Esophagus muscularis mucosa (tissue), 4 donors: ENCODE results near the gene ERO1B. TPM values are rescaled to one million over a fixed set of nuclear protein-coding genes. Genes with fewer than 3 reads are reported as not detected.

Source experiments
- DNase-seq: peaks from one replicate; pipeline ENCODE4 v3.0.0-alpha.2; 2017; ENCODE audit errors: extremely low spot score
- H3K27ac ChIP-seq, 4 donors: fragments of 200-600 bp; sonication (generic); replicated peaks in 1 of 4; 1 replicate in 3 of 4; 2 replicates in 1 of 4; pipeline ENCODE4 v1.5.1; 2016 to 2019; ENCODE audit warnings: mild to moderate bottlenecking in 1 of 4
- H3K27me3 ChIP-seq, 4 donors: fragments of 200-600 bp; sonication (generic); one replicate each; pipeline versions ENCODE4 v1.5.1 to v1.6.0; 2016 to 2019
- H3K36me3 ChIP-seq, 4 donors: fragments of 200-600 bp; sonication (generic); one replicate each; pipeline ENCODE4 v1.5.1; 2016 to 2019
- H3K4me1 ChIP-seq, 4 donors: fragments of 200-600 bp; sonication (generic); one replicate each; pipeline ENCODE4 v1.5.1; 2016 to 2019
- H3K4me3 ChIP-seq, 4 donors: fragments of 200-600 bp; sonication (generic); 1 replicate in 2 of 4; 2 replicates in 2 of 4; pipeline ENCODE4 v1.5.1; 2016 to 2019; ENCODE audit warnings: mild to moderate bottlenecking in 4 of 4, moderate library complexity in 1 of 4
- H3K9me3 ChIP-seq, 4 donors: fragments of 200-600 bp; sonication (generic); 1 replicate in 3 of 4; 2 replicates in 1 of 4; pipeline ENCODE4 v1.5.1; 2016 to 2019
- CTCF ChIP-seq, 3 experiments: fragments of 200-600 bp in 2 of 3; fragments of 450-650 bp in 1 of 3; sonication (generic) in 2 of 3; IDR thresholded peaks; one replicate each; pipeline ENCODE4 v1.5.1; 2017 to 2019; ENCODE audit warnings: antibody characterized with exemption in 3 of 3, mild to moderate bottlenecking in 2 of 3, moderate library complexity in 1 of 3
- EP300 ChIP-seq: sonication (generic); formaldehyde crosslinking; IDR thresholded peaks from one replicate; pipeline ENCODE4 v1.6.1; 2017; ENCODE audit warnings: antibody characterized with exemption
- POLR2A ChIP-seq: fragments of 450-650 bp; IDR thresholded peaks from one replicate; pipeline ENCODE4 v1.6.1; 2017; ENCODE audit warnings: antibody characterized with exemption, moderate library complexity, mild to moderate bottlenecking, low read depth
- POLR2AphosphoS5 ChIP-seq, 2 donors: sonication (generic); formaldehyde crosslinking; IDR thresholded peaks; one replicate each; pipeline ENCODE4 v1.6.1; 2017; ENCODE audit warnings: antibody characterized with exemption in 2 of 2
- WGBS: methylation state at CpG from one replicate; pipeline ENCODE4 v1.1.5; 2018; 5-methylcytosine and 5-hydroxymethylcytosine counted together
- intact Hi-C: fragments of 100-400 bp; cut with DNase I; formaldehyde crosslinking; loops from one replicate; pipeline ENCODE4 v1.15.1; 2023
- total RNA-seq, 4 donors: library from RNA; depleted of rRNA; stranded (reverse); fragments of >200 nt; gene quantifications; one replicate each; pipeline versions ENCODE4 v1.1.0 to v1.2.1, GENCODE V29; 2016

The ERO1B gene
- total RNA-seq, 4 donors from 2014 or later, result 7.0 to 11.2 (median 8.1) TPM

GRCh38 chr1:236282719-236283118 is 961 bp upstream of the ERO1B start:
- H3K4me3 ChIP-seq, result peak overlapping the region; percentile 79 to 98 (median 82)
- no peaks in the 10 kb centered on the region for H3K36me3 ChIP-seq
- no peak overlapping the region for H3K27ac ChIP-seq
- no peak for DNase-seq
- H3K4me1 ChIP-seq, result peaks cover 9 to 19% (median 16%) of the 10 kb centered on the region in 4 donors
- 69% methylated on average over 2 of the region's 2 CpGs for WGBS
- no peak for TF ChIP-seq CTCF (IDR thresholded peaks at IDR 0.05)
- no peak for TF ChIP-seq EP300
- no peak for TF ChIP-seq POLR2AphosphoS5 (IDR thresholded peaks at IDR 0.05)
- TF ChIP-seq POLR2A, result no peak
- peaks cover 0 to 19% (median 4%) of the 10 kb centered on the region in 4 donors for H3K27me3 ChIP-seq
- no peaks in the 10 kb centered on the region for H3K9me3 ChIP-seq
- intact Hi-C loops, result no loop called here

GRCh38 chr1:236282425-236282716 is 613 bp upstream of the ERO1B start:
- DNase-seq, result no peak
- WGBS, result 15% methylated on average over 7 of the region's 7 CpGs
- intact Hi-C loops, result no loop called here
- peak overlapping the region; percentile 79 to 98 (median 82) for H3K4me3 ChIP-seq
- TF ChIP-seq POLR2A (no peak), EP300 (no peak), CTCF (IDR thresholded peaks at IDR 0.05) (no peak), POLR2AphosphoS5 (IDR thresholded peaks at IDR 0.05) (no peak)
- no peaks in the 10 kb centered on the region for H3K9me3 ChIP-seq
- peak overlapping the region; percentile 86 to 90 (median 88) for H3K27ac ChIP-seq
- H3K4me1 ChIP-seq, result peaks cover 9 to 19% (median 16%) of the 10 kb centered on the region in 4 donors
- no peaks in the 10 kb centered on the region for H3K36me3 ChIP-seq
- H3K27me3 ChIP-seq, result peaks cover 0 to 16% (median 4%) of the 10 kb centered on the region in 4 donors

- Histone ChIP-seq H3K4me3 (peak overlapping the region; percentile 79 to 98 (median 82)), H3K36me3 (no peaks in the 10 kb centered on the region), H3K27ac (peak overlapping the region; percentile 86 to 90 (median 88)), H3K27me3 (peaks cover 0 to 4% (median 0%) of the 10 kb centered on the region in 4 donors), H3K4me1 (peaks cover 9 to 19% (median 16%) of the 10 kb centered on the region in 4 donors), H3K9me3 (no peaks in the 10 kb centered on the region)
- 3% methylated on average over 14 of the region's 38 CpGs for WGBS
- intact Hi-C loops, result no loop called here
- DNase-seq, result no peak
- TF ChIP-seq EP300 (no peak), POLR2A (no peak), POLR2AphosphoS5 (IDR thresholded peaks at IDR 0.05) (no peak), CTCF (IDR thresholded peaks at IDR 0.05) (no peak)
Measured at GRCh38 chr1:236281198-236281653, 532 bp downstream of the ERO1B start.

GRCh38 chr1:236280438-236281197 is 1.1 kb downstream of the ERO1B start:
- intact Hi-C loops, result no loop called here
- peak overlapping the region; percentile 86 to 90 (median 88) for H3K27ac ChIP-seq
- TF ChIP-seq EP300 (no peak), POLR2AphosphoS5 (IDR thresholded peaks at IDR 0.05) (no peak), POLR2A (no peak), CTCF (IDR thresholded peaks at IDR 0.05) (no peak)
- no peaks in the 10 kb centered on the region for H3K36me3 ChIP-seq
- 17% methylated on average over 12 of the region's 13 CpGs for WGBS
- no peak for DNase-seq
- peak overlapping the region; percentile 79 to 98 (median 82) for H3K4me3 ChIP-seq
- H3K4me1 ChIP-seq, result peaks cover 9 to 19% (median 16%) of the 10 kb centered on the region in 4 donors
- H3K27me3 ChIP-seq, result no peaks in the 10 kb centered on the region
- H3K9me3 ChIP-seq, result no peaks in the 10 kb centered on the region
